Epithelial cell of alveolus of lung (primary cell): ENCODE results near the gene PFDN5. TPM values are rescaled to one million over a fixed set of nuclear protein-coding genes. Genes with fewer than 3 reads are reported as not detected.

Source experiments
- total RNA-seq: library from RNA; depleted of rRNA; stranded (reverse); fragments of >200 nt; gene quantifications from 2 replicates; pipeline ENCODE4 v1.2.1, GENCODE V29; 2015

PFDN5 gene
- 447 and 505 TPM in 2 replicates for total RNA-seq

DNA sequence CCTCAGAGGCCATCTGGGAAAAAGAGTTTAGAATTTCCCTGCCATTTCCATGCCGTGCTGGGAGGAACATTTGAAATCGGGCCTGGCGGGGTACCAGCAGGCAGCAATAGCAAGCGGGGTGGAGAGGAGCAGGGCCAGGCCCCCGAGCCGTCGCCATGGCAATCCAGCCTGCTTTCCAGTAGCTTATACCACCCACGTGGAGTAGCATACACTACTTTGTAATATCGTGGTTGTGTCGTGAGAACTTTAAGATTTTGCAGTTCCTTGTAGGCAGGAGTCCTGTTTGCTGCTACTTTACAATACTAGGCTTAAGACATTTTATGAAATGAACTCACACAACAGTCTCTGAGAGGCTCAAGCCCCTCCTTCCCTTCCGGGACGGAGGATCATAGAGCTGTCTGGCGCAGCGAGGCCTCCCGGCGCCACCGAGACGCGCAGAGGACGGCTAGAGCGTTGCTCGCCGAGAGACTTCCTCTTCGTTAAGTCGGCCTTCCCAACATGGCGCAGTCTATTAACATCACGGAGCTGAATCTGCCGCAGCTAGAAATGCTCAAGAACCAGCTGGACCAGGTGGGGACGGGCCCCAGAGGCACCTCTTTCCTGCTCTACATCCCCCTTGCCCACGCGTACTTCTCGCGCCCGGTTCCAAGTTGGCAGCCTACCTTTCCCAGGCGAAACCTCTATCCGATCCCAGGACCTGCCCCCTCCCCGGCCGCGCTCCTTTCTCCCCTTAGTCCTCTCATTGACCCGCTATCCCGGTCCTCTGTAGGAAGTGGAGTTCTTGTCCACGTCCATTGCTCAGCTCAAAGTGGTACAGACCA is at the start of gene PFDN5:
Gene PFDN5, plus strand, starts transcription at position 473 of the 821 bp plus-strand sequence. Its CDS starts 26 bp downstream, at position 499.

GRCh38 chr12:53267999-53268629 is 27.2 kb upstream of the PFDN5 start, which contains the start of gene ESPL1:
TSS of gene ESPL1 (plus strand) at chr12:53268299. CDS start at chr12:53268767, 468 bp downstream.

GRCh38 chr12:53299454-53300180 is 4.3 kb downstream of the PFDN5 start, which contains the start of gene MYG1:
TSS of gene MYG1 (plus strand) at chr12:53299695. CDS start at chr12:53299738, 43 bp downstream.

DNA sequence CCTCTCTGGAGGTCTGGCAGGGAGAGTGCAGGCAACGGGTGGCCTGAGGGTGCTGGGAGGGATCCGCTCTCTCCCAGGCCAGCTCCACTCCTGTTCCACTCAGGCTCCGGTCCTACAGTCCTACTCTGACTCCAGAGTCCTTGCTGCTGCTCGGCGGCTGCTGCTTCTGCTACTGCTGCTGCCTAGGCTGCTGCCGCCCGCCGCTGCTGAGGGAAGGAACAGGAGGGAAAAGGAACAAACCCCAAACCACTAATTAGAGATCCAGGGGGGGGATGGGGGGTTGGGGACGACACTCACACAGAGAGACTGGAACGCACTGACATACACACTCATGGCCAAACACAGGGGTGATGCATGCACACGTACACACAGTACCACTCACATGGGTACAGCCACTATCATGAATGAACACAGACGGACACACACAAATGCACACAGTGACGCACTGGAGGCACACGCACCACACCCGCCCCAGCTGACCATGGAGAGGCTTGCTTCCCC is 40.9 kb downstream of the PFDN5 start, which contains the start of gene SP7:
Gene SP7, minus strand, starts transcription at position 174 of the 501 bp plus-strand sequence. CDS start 708 bp downstream, outside the sequence.

Other genes with a start within 250 kb of the PFDN5 start
- gene TNS2, start 245.5 kb upstream of the PFDN5 start, total RNA-seq: 44.6 and 127 TPM in 2 replicates
- gene SPRYD3, start 216.2 kb upstream of the PFDN5 start, total RNA-seq: 9.3 and 25.7 TPM in 2 replicates
- gene IGFBP6, start 197.9 kb upstream of the PFDN5 start, total RNA-seq: 162 and 1,029 TPM in 2 replicates
- 0.48 TPM in 1 of 2 replicates, not detected in the other for gene SOAT2, start 192.1 kb upstream of the PFDN5 start, total RNA-seq
- 7.4 and 9.4 TPM in 2 replicates for gene ZNF740, start 114.8 kb upstream of the PFDN5 start, total RNA-seq
- gene CSAD, start 114.6 kb upstream of the PFDN5 start, total RNA-seq: 1.2 and 7.5 TPM in 2 replicates
- not detected in 2 replicates for gene ITGB7, start 88.3 kb upstream of the PFDN5 start, total RNA-seq
- gene RARG, start 63.3 kb upstream of the PFDN5 start, total RNA-seq: 27.5 and 37.2 TPM in 2 replicates
- 3.0 and 7.4 TPM in 2 replicates for gene ESPL1, start 27.2 kb upstream of the PFDN5 start, total RNA-seq
- 69.1 and 89.9 TPM in 2 replicates for gene MYG1, start 4.2 kb downstream of the PFDN5 start, total RNA-seq
- 54.5 and 63.0 TPM in 2 replicates for gene AAAS, start 26.1 kb downstream of the PFDN5 start, total RNA-seq
- under 0.01 TPM in 1 of 2 replicates, not detected in the other for gene SP7, start 40.8 kb downstream of the PFDN5 start, total RNA-seq
- gene SP1, start 84.6 kb downstream of the PFDN5 start, total RNA-seq: 37.4 and 57.1 TPM in 2 replicates
- not detected in 2 replicates for gene AMHR2, start 128.3 kb downstream of the PFDN5 start, total RNA-seq
- gene PRR13, start 146.2 kb downstream of the PFDN5 start, total RNA-seq: 75.0 and 88.2 TPM in 2 replicates
- gene PCBP2, start 156.6 kb downstream of the PFDN5 start, total RNA-seq: 198 and 538 TPM in 2 replicates
- 15.9 and 55.6 TPM in 2 replicates for gene MAP3K12, start 203.9 kb downstream of the PFDN5 start, total RNA-seq
- 35.2 and 39.8 TPM in 2 replicates for gene TARBP2, start 205.7 kb downstream of the PFDN5 start, total RNA-seq
- gene NPFF, start 211.9 kb downstream of the PFDN5 start, total RNA-seq: 1.7 TPM in 1 of 2 replicates, not detected in the other